ENCODE data around the gene SPATA6L. TPM values are rescaled to one million over a fixed set of nuclear protein-coding genes. Genes with fewer than 3 reads are reported as not detected.

SPATA6L gene
- total and polyA plus RNA-seq, 2 experiments from 2014 or later = 1.7 to 1.9 TPM

DNA sequence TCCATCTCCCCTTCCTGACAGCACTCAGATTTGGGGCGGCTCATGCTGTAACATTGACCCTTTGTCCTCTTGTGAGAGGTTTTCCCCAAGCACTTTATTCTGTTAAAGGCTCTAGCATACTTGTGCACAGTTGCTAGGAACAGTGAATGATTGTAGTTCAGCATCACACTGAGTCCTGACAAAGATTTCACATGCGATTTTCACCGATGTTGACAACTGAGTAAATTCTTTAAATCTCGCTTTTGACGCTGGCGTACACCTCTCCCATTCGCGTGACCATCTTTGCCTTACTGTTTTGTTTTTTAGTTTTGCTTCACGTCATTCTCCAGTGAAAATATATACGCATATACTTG lies 13.9 kb upstream of the SPATA6L start:
- Histone ChIP-seq H3K79me2 (replicated peaks; ENCODE audit: insufficient read depth) (peaks cover 45% of the 10 kb centered on the region), H3K4me2 (peak overlapping the region; percentile 93), H4K20me1 (replicated peaks; ENCODE audit: insufficient read depth) (no peaks in the 10 kb centered on the region), H3K4me3 (peak overlapping the region; percentile 94), H2AFZ (peak overlapping the region; percentile 73; the same call in 1 of the 2 replicates), H3K27ac (ENCODE audit: low read depth) (peak overlapping the region; percentile 87), H3K9me2 (ENCODE audit: insufficient read depth) (no peaks in the 10 kb centered on the region), H3K4me1 (ENCODE audit: insufficient read depth) (peaks cover 24% of the 10 kb centered on the region), H3F3A (replicated peaks; ENCODE audit: low read depth) (peaks cover 7% of the 10 kb centered on the region), H3K36me3 (ENCODE audit: insufficient read depth) (no peaks in the 10 kb centered on the region; the same call in 1 of the 2 replicates), H3K27me3 (ENCODE audit: insufficient read depth) (no peaks in the 10 kb centered on the region)
- no peaks in the 10 kb centered on the region; the same call in 2 of the 3 replicates for H3K4me1 Mint-ChIP-seq
- no peak overlapping the region for H3K4me3 Mint-ChIP-seq
- DNase-seq (ENCODE audit: low spot score) = no peak
- H3K36me3 Mint-ChIP-seq (ENCODE audit: low read depth) = peaks cover 6% of the 10 kb centered on the region; the same call in 2 of the 3 replicates
- no peaks in the 10 kb centered on the region for H3K9me3 Mint-ChIP-seq
- ATAC-seq = no peak
- no peak for TF ChIP-seq EZH2phosphoT487 (IDR thresholded peaks at IDR 0.05; ENCODE audit: unreplicated experiment)
- TF ChIP-seq REST (IDR thresholded peaks at IDR 0.05; ENCODE audit: unreplicated experiment) = no peak
- TF ChIP-seq EZH2 (IDR thresholded peaks at IDR 0.05; ENCODE audit: low read depth, unreplicated experiment) = no peak
- no peak for TF ChIP-seq CTCF (conservative IDR thresholded peaks at IDR 0.05; ENCODE audit: low read depth in 2 of 2)
- no peak for TF ChIP-seq ZNF114 (CRISPR knock-in tag; IDR thresholded peaks at IDR 0.05)
- TF ChIP-seq CREB1 (CRISPR knock-in tag; IDR thresholded peaks at IDR 0.05; ENCODE audit: low read depth) = no peak
- H3K27ac Mint-ChIP-seq = no peak overlapping the region
- H3K27me3 Mint-ChIP-seq (ENCODE audit: insufficient read depth, low read depth, poor library complexity) = peaks cover 3% of the 10 kb centered on the region

DNA sequence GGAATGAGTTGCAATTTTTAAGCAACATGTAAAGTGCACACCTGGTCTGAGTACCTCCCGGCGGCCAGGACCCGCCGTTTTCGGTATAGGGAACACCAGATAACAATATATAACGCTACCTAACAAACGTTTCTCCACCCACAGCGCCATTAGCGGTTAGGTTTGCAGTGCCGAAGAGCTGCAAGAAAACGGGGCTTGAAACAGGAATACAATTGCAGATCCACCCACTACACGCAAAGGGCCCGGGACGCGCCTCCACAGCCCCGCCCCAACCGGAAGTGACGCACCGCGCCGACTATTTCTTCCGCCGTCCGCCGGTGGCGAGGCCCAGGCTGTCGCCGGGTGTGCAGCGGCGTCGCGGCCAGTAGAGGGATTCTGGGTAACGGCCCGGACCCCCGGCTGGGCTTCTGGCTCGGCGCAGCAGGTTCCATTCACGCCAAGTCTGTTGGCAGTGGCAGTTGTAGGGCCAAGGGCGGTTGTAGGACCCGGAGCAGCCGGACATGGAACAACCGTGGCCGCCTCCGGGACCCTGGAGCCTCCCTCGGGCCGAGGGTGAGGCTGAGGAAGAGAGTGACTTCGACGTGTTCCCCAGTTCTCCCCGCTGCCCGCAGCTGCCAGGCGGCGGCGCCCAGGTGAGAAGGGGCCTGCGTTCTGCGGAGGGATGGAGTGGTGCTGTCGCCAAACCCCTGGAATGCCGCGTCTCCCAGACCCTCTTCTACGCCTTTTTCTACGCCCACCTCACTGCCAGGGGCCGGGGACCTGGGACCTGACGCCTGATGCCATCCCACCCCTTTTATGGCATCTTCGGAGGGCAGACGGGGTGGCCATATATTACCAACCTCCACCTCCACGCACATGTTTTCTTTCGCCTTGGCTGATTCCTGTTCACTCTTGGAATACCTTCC lies 13.2 kb upstream of the SPATA6L start, which contains the start of gene CDC37L1:
CDC37L1 (plus strand) TSS at position 302 of the 905 bp plus-strand sequence; CDS start at position 501, 199 bp downstream.
- Histone ChIP-seq H3K9me2 (ENCODE audit: insufficient read depth) (no peaks in the 10 kb centered on the region), H2AFZ (peak within 1 kb of the TSS; percentile 73; the same call in 1 of the 2 replicates), H3K27me3 (ENCODE audit: insufficient read depth) (no peaks in the 10 kb centered on the region), H3K27ac (ENCODE audit: low read depth) (peak within 1 kb of the TSS; percentile 99), H3K36me3 (ENCODE audit: insufficient read depth) (no peaks in the 10 kb centered on the region; the same call in 1 of the 2 replicates), H4K20me1 (replicated peaks; ENCODE audit: insufficient read depth) (no peaks in the 10 kb centered on the region), H3K79me2 (replicated peaks; ENCODE audit: insufficient read depth) (peaks cover 43% of the 10 kb centered on the region), H3K4me2 (peak within 1 kb of the TSS; percentile 93), H3F3A (replicated peaks; ENCODE audit: low read depth) (peaks cover 7% of the 10 kb centered on the region), H3K4me1 (ENCODE audit: insufficient read depth) (peaks cover 24% of the 10 kb centered on the region), H3K4me3 (peak within 1 kb of the TSS; percentile 94)
- peaks cover 3% of the 10 kb centered on the region for H3K27me3 Mint-ChIP-seq (ENCODE audit: insufficient read depth, low read depth, poor library complexity)
- H3K27ac Mint-ChIP-seq = no peak within 1 kb of the TSS
- H3K36me3 Mint-ChIP-seq (ENCODE audit: low read depth) = no peaks in the 10 kb centered on the region
- H3K4me3 Mint-ChIP-seq = no peak within 1 kb of the TSS
- ATAC-seq (peak; percentile 92), DNase-seq (ENCODE audit: low spot score) (peak; percentile 98)
- H3K4me1 Mint-ChIP-seq = no peaks in the 10 kb centered on the region; the same call in 2 of the 3 replicates
- H3K9me3 Mint-ChIP-seq = no peaks in the 10 kb centered on the region
- TF ChIP-seq STAT1 (IDR thresholded peaks at IDR 0.05; ENCODE audit: unreplicated experiment) (no peak), EZH2 (IDR thresholded peaks at IDR 0.05; ENCODE audit: low read depth, unreplicated experiment) (no peak), CREB1 (CRISPR knock-in tag; IDR thresholded peaks at IDR 0.05; ENCODE audit: low read depth) (peak; percentile 94), REST (IDR thresholded peaks at IDR 0.05; ENCODE audit: unreplicated experiment) (no peak)
